Measurements from ENCODE around the gene TMEM52.

- TF ChIP-seq CTCF (IDR thresholded peaks at IDR 0.05) (no peak), POLR2AphosphoS5 (IDR thresholded peaks at IDR 0.05) (no peak), POLR2A (IDR thresholded peaks at IDR 0.05) (no peak)
Measured at GRCh38 chr1:1948783-1949182, 29.7 kb upstream of the TMEM52 start.

Measured in gastroesophageal sphincter (tissue), 3 donors.